Retinal pigment epithelial cell (primary cell): ENCODE data around the gene MBD5.

Experiments
- DNase-seq: peaks from one replicate; pipeline ENCODE4 v3.0.0-alpha.2; 2010; ENCODE audit warnings: low read depth
- H3K4me3 ChIP-seq: 2 replicates; pipeline ENCODE4 v1.5.1; 2011; ENCODE audit warnings: mild to moderate bottlenecking, low read length, control low read depth, moderate library complexity
- TF ChIP-seq, protein P1 (sequence below): conservative IDR thresholded peaks from 2 replicates; pipeline ENCODE4 v1.5.1; 2011; ENCODE audit warnings: low read depth, low read length, control low read depth, inconsistent platforms

The MBD5 gene

DNA sequence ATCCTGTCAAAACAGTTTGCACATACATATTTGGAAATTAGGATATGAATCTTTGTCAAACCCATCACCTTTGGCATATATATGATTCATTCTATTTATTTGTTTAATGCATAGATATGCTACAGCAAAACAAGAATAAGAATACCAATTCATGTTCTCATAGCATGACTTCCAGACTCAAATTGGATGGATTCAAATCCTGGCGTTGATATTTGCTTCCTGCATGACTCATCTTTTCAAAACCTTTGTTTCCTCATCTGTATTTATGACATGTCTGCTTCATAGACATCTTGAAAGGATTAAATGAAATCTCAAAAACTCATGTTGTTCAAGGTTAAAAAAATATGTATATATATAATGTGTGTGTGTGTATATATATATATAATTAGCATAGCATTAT lies 261.3 kb downstream of the MBD5 start:
- no peak for DNase-seq

DNA sequence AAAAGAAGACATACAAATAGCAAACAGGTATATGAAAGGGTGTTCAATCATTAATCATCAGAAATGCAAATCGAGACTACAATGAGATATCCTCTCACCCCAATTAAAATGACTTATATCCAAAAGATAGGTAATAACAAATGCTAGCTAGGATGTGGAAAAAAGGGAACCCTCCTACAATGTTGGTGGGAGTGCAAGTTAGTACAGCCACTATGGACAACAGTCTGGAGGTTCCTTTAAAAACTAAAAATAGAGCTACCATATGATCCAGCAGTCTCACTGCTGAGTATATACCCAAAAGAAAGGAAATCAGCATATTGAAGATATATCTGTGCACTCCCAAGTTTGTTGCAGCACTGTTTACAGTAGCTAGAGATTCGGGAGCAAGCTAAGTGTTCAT lies 271.5 kb downstream of the MBD5 start:
- no peak overlapping the region for H3K4me3 ChIP-seq
- TF ChIP-seq, protein P1, sequence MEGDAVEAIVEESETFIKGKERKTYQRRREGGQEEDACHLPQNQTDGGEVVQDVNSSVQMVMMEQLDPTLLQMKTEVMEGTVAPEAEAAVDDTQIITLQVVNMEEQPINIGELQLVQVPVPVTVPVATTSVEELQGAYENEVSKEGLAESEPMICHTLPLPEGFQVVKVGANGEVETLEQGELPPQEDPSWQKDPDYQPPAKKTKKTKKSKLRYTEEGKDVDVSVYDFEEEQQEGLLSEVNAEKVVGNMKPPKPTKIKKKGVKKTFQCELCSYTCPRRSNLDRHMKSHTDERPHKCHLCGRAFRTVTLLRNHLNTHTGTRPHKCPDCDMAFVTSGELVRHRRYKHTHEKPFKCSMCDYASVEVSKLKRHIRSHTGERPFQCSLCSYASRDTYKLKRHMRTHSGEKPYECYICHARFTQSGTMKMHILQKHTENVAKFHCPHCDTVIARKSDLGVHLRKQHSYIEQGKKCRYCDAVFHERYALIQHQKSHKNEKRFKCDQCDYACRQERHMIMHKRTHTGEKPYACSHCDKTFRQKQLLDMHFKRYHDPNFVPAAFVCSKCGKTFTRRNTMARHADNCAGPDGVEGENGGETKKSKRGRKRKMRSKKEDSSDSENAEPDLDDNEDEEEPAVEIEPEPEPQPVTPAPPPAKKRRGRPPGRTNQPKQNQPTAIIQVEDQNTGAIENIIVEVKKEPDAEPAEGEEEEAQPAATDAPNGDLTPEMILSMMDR = no peak
- DNase-seq = no peak

More for the DNA sequence above, 261.3 kb downstream of the MBD5 start:
- H3K4me3 ChIP-seq = no peak overlapping the region
- TF ChIP-seq, protein P1 = no peak

DNA sequence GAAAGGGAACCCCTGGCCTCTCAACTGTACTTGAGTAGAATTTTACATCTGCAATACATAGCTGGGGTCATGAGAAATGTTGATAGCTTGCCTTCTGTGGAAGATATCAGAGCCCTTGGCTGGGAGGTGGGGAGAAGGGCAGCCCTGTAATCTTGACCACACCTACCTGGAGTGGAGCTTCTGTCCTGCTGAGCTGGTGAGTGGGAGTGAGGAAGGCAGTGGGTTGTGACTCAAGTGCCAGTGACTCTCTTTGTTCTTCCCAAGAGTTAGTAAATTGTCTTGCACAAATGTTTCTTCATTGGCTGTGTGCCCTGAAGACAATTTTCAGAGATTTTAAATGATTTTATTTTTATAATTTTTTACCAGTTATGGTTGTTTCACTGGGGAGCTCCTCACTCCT lies 277.3 kb downstream of the MBD5 start:
- TF ChIP-seq, protein P1 = no peak
- no peak overlapping the region for H3K4me3 ChIP-seq
- DNase-seq = no peak

DNA sequence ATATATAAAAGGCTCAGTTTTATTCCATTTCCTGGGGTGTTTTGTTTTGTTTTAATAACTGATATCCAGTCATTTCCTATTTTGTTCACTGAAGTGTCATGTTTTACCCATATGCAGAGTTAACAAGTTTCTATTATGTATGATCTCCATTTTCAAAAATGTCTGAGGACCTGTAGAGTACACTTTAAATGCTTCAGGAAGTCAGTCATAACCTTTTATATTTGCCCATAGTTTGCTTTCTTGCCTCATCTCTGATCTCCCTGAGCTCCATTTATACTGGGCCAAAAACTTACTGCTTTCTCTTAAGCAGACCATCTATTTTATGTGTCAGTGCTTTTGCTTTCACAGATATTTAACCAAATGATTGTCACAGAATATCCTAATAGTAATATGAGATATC lies 278.7 kb downstream of the MBD5 start:
- TF ChIP-seq, protein P1 = no peak
- H3K4me3 ChIP-seq = no peak overlapping the region
- no peak for DNase-seq

DNA sequence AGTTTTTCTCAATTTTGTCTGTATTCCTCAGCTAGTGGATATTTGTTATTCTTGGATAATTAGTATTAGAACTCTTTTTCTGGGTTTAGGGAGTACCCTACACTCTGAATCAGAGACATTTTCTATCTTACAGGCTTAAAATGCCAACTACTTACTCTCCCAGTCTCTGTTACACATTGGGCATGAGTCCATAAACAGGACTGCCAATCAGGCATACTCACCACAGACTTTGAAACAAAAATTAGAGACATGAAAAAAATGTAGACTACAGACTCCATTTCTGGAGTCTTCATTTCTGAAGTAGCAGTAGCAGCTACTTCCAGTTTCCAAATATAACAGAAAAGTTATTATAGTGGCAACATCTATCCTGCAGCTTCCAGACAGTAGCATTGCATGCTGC lies 279.7 kb downstream of the MBD5 start:
- H3K4me3 ChIP-seq = no peak overlapping the region
- DNase-seq = peak; percentile 46
- TF ChIP-seq, protein P1 = no peak

DNA sequence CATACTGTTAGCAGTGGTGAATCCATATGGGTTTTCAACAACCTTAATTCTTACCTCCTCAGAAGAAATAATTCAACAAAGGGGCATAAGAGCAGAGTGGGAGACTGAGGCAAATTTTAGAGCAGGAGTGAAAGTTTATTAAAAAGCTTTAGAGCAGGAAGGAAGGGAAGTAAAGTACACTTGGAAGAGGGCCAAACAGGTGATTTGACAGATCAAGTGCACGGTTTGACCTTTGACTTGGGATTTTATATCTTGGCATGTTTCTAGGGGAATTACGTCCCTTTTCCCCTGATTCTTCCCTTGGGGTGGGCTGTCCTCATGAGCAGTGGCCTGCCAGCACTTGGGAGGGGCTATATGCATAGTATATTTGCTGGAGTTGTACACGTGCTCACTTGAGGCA lies 280.5 kb downstream of the MBD5 start:
- TF ChIP-seq, protein P1 = no peak
- DNase-seq = no peak
- H3K4me3 ChIP-seq = no peak overlapping the region

DNA sequence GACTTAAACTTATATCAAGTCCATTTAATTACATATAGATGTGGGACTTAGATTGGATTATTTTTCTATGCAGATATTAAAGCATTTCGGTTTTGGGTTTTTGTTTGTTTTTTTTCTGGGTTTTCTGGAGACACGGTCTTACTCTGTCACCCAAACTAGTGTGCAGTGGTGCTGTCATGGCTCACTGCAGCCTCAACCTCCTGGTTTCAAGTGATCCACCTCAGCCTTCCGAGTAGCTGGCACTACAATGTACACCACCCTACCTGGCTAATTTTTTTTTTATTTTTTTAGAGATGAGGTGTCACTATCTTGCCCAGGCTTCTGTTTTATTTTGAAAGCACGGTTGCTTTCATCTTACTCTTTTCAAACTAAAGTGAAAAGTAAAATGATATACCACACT lies 281.6 kb downstream of the MBD5 start:
- DNase-seq = no peak
- H3K4me3 ChIP-seq = no peak overlapping the region
- TF ChIP-seq, protein P1 = no peak
